ENCODE data around the gene SPRY4. TPM values are rescaled to one million over a fixed set of nuclear protein-coding genes. Genes with fewer than 3 reads are reported as not detected.

The SPRY4 gene
- total and polyA plus RNA-seq, 2 of the 13 experiments (the other 11 are each of a cell fraction or from before 2014, with no cell fraction given) = 8.9 to 17.8 TPM

DNA sequence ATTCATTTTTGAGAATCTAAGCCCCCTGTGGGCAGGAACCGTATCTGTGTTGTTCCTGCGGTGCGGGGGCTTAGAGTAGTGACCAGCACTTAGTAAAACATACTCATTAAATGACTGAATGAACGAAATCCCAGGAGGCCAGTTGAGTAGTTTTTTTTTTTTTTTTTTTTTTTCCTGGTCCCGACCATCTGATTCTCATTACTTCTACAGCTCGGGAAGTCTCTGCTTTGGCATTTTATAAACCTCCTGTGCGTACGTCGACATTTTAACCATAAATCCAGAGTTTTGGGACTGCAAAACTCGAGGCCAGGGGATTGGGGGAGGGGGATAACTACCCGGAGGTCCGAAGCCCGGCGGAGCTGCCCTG is 31.5 kb upstream of the SPRY4 start (continued):
- TF ChIP-seq, protein P1, sequence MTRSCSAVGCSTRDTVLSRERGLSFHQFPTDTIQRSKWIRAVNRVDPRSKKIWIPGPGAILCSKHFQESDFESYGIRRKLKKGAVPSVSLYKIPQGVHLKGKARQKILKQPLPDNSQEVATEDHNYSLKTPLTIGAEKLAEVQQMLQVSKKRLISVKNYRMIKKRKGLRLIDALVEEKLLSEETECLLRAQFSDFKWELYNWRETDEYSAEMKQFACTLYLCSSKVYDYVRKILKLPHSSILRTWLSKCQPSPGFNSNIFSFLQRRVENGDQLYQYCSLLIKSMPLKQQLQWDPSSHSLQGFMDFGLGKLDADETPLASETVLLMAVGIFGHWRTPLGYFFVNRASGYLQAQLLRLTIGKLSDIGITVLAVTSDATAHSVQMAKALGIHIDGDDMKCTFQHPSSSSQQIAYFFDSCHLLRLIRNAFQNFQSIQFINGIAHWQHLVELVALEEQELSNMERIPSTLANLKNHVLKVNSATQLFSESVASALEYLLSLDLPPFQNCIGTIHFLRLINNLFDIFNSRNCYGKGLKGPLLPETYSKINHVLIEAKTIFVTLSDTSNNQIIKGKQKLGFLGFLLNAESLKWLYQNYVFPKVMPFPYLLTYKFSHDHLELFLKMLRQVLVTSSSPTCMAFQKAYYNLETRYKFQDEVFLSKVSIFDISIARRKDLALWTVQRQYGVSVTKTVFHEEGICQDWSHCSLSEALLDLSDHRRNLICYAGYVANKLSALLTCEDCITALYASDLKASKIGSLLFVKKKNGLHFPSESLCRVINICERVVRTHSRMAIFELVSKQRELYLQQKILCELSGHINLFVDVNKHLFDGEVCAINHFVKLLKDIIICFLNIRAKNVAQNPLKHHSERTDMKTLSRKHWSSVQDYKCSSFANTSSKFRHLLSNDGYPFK (CRISPR knock-in tag; IDR thresholded peaks at IDR 0.05; ENCODE audit: borderline replicate concordance) = 0 out of 2 replicates have a peak, but pooled peaks have one; percentile 23
- no peak for TF ChIP-seq TGIF2 (CRISPR knock-in tag; IDR thresholded peaks at IDR 0.05)
- peak; percentile 13; the same call in 1 of the 2 replicates for TF ChIP-seq ZMYM2 (CRISPR knock-in tag; IDR thresholded peaks at IDR 0.05)
- TF ChIP-seq, protein P2, sequence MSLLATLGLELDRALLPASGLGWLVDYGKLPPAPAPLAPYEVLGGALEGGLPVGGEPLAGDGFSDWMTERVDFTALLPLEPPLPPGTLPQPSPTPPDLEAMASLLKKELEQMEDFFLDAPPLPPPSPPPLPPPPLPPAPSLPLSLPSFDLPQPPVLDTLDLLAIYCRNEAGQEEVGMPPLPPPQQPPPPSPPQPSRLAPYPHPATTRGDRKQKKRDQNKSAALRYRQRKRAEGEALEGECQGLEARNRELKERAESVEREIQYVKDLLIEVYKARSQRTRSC (CRISPR knock-in tag; IDR thresholded peaks at IDR 0.05; ENCODE audit: low read depth) = no peak
- TF ChIP-seq SNRNP70 (IDR thresholded peaks at IDR 0.05; ENCODE audit: low read depth, low read length) = no peak
- TF ChIP-seq HOXA5 (CRISPR knock-in tag; IDR thresholded peaks at IDR 0.05) = no peak
- TF ChIP-seq, protein P3, sequence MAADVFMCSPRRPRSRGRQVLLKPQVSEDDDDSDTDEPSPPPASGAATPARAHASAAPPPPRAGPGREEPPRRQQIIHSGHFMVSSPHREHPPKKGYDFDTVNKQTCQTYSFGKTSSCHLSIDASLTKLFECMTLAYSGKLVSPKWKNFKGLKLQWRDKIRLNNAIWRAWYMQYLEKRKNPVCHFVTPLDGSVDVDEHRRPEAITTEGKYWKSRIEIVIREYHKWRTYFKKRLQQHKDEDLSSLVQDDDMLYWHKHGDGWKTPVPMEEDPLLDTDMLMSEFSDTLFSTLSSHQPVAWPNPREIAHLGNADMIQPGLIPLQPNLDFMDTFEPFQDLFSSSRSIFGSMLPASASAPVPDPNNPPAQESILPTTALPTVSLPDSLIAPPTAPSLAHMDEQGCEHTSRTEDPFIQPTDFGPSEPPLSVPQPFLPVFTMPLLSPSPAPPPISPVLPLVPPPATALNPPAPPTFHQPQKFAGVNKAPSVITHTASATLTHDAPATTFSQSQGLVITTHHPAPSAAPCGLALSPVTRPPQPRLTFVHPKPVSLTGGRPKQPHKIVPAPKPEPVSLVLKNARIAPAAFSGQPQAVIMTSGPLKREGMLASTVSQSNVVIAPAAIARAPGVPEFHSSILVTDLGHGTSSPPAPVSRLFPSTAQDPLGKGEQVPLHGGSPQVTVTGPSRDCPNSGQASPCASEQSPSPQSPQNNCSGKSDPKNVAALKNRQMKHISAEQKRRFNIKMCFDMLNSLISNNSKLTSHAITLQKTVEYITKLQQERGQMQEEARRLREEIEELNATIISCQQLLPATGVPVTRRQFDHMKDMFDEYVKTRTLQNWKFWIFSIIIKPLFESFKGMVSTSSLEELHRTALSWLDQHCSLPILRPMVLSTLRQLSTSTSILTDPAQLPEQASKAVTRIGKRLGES (CRISPR knock-in tag; IDR thresholded peaks at IDR 0.05; ENCODE audit: borderline replicate concordance) = no peak
- peak; percentile 30 for TF ChIP-seq PRPF4 (IDR thresholded peaks at IDR 0.05; ENCODE audit: low read depth, low read length, poor library complexity, severe bottlenecking)
- TF ChIP-seq SP2 (CRISPR knock-in tag; IDR thresholded peaks at IDR 0.05) = no peak
- TF ChIP-seq EZH2 (conservative IDR thresholded peaks at IDR 0.05; ENCODE audit: low read depth, low read length) = no peak
- TF ChIP-seq ZNF720 (CRISPR knock-in tag; IDR thresholded peaks at IDR 0.05) = no peak
- TF ChIP-seq ZZZ3 (CRISPR knock-in tag; IDR thresholded peaks at IDR 0.05; ENCODE audit: borderline replicate concordance) = no peak
- TF ChIP-seq HOXD1 (CRISPR knock-in tag; IDR thresholded peaks at IDR 0.05) = no peak
- TF ChIP-seq, protein P4, sequence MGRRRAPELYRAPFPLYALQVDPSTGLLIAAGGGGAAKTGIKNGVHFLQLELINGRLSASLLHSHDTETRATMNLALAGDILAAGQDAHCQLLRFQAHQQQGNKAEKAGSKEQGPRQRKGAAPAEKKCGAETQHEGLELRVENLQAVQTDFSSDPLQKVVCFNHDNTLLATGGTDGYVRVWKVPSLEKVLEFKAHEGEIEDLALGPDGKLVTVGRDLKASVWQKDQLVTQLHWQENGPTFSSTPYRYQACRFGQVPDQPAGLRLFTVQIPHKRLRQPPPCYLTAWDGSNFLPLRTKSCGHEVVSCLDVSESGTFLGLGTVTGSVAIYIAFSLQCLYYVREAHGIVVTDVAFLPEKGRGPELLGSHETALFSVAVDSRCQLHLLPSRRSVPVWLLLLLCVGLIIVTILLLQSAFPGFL (CRISPR knock-in tag; IDR thresholded peaks at IDR 0.05) = no peak
- TF ChIP-seq CAMTA2 (CRISPR knock-in tag; IDR thresholded peaks at IDR 0.05; ENCODE audit: borderline replicate concordance) = no peak
- no peak for TF ChIP-seq MAFF (IDR thresholded peaks at IDR 0.05; ENCODE audit: low read depth, low read length)
- no peak for TF ChIP-seq ZSCAN12 (CRISPR knock-in tag; IDR thresholded peaks at IDR 0.05)
- TF ChIP-seq SOX6 (IDR thresholded peaks at IDR 0.05) = no peak
- TF ChIP-seq SOX6 (CRISPR knock-in tag; IDR thresholded peaks at IDR 0.05) = no peak
- 0 out of 2 replicates have a peak, but pooled peaks have one; percentile 28 for TF ChIP-seq FIP1L1 (IDR thresholded peaks at IDR 0.05; ENCODE audit: borderline replicate concordance, insufficient read depth, low read depth, low read length)
- TF ChIP-seq, protein P5, sequence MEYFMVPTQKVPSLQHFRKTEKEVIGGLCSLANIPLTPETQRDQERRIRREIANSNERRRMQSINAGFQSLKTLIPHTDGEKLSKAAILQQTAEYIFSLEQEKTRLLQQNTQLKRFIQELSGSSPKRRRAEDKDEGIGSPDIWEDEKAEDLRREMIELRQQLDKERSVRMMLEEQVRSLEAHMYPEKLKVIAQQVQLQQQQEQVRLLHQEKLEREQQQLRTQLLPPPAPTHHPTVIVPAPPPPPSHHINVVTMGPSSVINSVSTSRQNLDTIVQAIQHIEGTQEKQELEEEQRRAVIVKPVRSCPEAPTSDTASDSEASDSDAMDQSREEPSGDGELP (IDR thresholded peaks at IDR 0.05; ENCODE audit: borderline replicate concordance, low read depth) = 0 out of 2 replicates have a peak, but pooled peaks have one; percentile 4
- no peak for TF ChIP-seq ZNF510 (CRISPR knock-in tag; IDR thresholded peaks at IDR 0.05; ENCODE audit: low read depth)
- no peak for TF ChIP-seq FOXA1 (IDR thresholded peaks at IDR 0.05)
- TF ChIP-seq FOXA1 (CRISPR knock-in tag; IDR thresholded peaks at IDR 0.05) = no peak

Measured in HepG2 (cell line).